HG02943 (cell line): Measurements from ENCODE around the gene PSMD14.

Source experiments
- ATAC-seq: cut with Tn5 transposase; IDR thresholded peaks from one replicate; pipeline ENCODE4 v1.9.1; 2021; ENCODE audit warnings: mild to moderate bottlenecking, low read depth, moderate library complexity; ENCODE audit not compliant: unreplicated experiment

Gene PSMD14

DNA sequence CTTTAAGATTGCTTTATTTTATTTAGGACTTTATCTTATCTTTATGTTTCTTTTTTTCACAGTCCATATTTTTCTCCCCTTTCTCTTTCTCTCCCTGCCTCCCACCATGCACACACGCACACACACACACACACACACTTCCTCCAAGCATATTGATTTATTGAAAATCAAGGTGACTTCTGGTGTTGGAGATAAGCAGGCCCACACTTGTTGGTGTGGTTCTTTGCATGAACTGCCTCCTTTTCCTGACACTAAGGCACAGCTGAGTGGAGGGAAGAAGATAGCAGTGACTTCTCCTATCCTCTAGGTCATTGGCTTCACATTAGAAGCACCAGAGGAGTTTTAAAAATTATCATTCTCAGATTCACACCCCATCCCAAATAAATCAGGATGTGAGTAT lies 125.9 kb downstream of the PSMD14 start:
- no peak for ATAC-seq

- ATAC-seq: no peak
These were observed 128.2 kb downstream of the PSMD14 start for GRCh38 chr2:161436411-161436810.

- ATAC-seq: no peak
These were observed 130.4 kb downstream of the PSMD14 start for GRCh38 chr2:161438598-161438997.

- no peak for ATAC-seq
These were observed 136.9 kb downstream of the PSMD14 start for GRCh38 chr2:161445097-161445496.

GRCh38 chr2:161448431-161448830 lies 140.2 kb downstream of the PSMD14 start:
- ATAC-seq: no peak
